ENCODE measurements around the gene OR10AD1.
"Not testable (repeated sequence)": the region's sequence is repeated elsewhere in the genome, so short reads cannot be mapped to it uniquely, and the experiment has no call there.

Gene OR10AD1

GRCh38 chr12:48157889-48158370 is 45.2 kb downstream of the OR10AD1 start:
- no peak for DNase-seq

- DNase-seq, result peak; percentile 99
Measured at GRCh38 chr12:48157018-48157888, 45.8 kb downstream of the OR10AD1 start, which contains the start of gene ASB8. Gene ASB8 (minus strand): TSS chr12:48157515. CDS start chr12:48153496, 4,019 bp downstream.

DNA sequence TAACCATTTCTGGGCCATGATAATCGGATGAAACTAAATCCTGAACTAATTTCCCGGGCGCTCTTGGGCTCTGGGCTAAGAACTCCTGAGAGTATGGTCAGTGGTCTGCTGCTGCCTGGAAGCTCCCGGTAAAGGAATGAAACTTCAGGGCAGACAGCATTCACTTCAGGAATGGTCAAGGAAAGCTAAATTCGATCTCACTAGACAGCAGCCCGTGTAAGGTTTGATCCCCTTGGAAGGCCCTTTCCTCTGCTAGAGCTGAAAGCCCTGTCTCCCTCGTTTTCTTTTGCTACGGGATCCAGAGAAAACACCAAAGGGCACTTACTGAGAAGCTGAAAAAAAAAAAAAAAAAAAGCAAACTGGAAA is 46.5 kb downstream of the OR10AD1 start:
- no peak for DNase-seq

DNA sequence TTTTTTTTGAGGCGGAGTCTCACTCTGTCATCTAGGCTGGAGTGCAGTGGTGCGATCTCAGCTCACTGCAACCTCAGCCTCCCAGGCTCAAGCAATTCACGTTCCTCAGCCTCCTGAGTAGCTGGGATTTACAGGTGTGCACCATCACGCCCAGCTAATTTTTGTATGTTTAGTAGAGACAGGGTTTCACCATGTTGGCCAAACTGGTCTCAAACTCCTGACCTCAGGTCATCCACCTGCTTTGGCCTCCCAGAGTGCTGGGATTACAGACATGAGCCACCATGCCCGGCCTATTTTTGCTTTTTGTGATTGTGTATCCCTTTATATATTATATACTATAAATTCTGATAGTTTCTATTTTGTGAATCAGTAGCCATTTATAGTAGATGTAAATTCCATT is 47.3 kb downstream of the OR10AD1 start:
- not testable (repeated sequence) for DNase-seq
